GM18858 (cell line): ENCODE measurements around the gene MITF.

Source experiments
- ATAC-seq: cut with Tn5 transposase; IDR thresholded peaks from one replicate; pipeline ENCODE4 v1.9.1; 2021; ENCODE audit not compliant: unreplicated experiment

Gene MITF

GRCh38 chr3:69868841-69869420 lies 129.7 kb downstream of the MITF start:
- ATAC-seq = no peak

DNA sequence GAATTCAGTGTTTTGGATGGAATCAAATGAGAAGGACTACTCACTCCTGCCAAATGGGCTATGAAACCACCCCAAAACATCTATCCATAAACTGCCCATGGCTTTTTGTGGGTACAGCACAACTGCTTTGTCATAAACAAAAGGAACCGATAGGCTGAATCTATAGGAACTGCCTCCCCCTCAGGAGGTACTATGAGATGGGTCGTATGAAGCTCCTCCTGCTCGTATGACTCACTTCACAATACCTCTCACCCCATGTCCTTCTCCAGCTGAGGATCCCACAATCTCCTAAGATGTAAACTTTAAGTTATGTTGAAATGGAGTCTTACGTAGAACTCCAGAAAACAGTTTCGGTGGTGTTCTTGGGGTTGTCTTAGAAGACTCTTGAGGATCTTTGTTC lies 130.4 kb downstream of the MITF start:
- ATAC-seq = no peak

GRCh38 chr3:69871251-69871650 lies 132.0 kb downstream of the MITF start:
- ATAC-seq = no peak

DNA sequence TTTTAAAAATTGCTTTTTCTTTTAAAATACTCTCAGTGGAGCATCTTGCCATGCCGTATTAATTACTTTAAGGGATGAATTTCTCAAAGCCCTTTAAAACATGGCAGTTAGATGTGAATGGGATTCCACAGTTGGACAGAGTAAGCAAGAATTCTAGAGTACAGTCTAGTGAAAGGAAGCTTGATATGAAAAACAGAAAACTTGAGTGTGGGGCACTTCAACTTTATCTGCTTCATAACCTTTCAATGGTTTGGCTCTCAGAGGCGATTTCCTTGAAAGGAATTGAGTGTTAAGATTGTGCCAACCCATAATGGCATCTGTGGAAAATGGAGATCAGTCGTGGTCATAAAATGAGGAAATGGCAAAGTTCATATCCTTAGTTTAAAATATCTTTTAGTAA lies 132.6 kb downstream of the MITF start:
- ATAC-seq = no peak

DNA sequence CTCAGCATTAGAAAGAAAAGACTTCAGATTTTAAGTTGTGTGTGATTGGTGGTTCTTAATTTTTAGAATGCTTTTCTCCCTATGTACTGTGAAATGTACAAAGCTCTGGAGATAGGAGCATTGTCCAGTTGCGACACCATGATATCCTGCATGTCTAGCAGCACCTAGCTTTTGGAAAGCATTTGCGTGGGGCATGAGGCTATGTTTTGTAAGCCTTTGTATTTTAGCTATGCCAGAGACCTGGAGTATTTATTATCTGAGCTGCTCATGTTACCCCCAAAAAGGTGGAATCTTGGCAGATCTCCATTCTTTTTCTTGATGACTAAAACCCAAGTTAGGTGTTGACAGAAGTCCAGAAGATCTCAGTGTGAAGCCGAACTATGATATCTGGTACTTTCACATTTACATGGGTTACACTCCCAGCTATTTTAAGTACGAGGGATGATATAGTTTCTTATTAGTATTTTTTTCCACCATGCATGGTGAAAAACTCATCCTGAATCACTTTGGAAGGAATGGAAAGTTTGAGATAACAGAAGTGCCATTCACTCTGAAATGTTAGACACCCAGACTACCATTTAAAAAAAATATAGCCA lies 133.6 kb downstream of the MITF start:
- ATAC-seq = no peak

DNA sequence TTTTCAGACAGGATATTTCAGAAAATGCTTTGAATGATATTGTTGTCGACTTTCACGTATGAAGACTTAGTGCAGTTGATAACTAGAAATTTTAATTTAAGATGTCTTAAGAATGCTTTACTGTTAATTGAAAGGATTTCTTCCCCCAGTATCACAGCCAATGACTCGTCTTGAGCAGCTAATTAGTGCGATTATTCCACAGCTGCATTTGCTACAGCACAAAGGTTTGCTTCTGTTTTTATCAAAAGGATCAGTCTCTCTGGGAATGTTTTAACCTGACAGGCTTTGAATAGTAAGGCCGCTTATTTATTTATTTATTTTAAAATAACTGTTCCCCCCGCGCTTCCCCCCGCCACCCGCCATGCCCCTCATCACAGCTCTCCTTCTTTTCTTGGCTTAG lies 136.8 kb downstream of the MITF start:
- ATAC-seq = no peak

DNA sequence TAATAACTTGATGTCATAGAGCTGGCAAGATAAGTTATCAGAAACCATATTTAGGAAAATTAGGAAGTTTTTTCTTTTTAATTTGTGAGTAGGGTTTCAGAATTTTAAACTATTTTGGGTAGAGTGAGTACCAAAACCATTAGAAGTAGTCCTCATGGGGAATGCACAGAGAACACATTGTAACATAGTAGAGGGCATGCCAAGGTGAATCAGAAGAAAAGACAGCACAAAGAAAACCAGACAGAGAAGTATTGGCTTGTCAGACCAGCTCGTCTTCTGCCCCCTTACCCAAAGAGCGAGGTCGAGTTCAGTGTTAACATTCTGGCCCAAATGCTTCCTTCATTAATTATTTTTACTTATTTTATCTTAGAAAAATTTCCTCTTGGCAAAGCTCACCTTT lies 139.0 kb downstream of the MITF start:
- no peak for ATAC-seq

- no peak for ATAC-seq
These were observed 139.8 kb downstream of the MITF start for GRCh38 chr3:69879051-69879450.

GRCh38 chr3:69880069-69880640 lies 140.9 kb downstream of the MITF start:
- no peak for ATAC-seq

DNA sequence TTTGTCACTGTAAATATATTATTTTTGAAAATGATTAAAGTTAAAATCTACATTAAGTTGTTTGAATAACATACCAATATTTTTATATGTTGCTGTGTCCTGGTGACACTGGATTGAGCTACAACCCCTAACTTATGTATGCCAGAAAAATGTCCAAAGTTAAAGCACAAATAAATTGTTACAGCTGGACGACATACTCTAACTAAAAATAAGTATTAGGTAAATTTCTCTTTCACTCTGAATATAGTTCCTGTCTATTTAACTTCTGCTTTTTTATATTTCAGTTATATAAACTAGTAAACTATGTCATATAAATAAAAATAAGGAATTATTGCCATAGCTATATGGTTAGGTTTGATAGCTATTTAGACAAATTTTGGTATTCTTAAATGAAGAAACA lies 141.8 kb downstream of the MITF start:
- ATAC-seq = no peak

GRCh38 chr3:69881756-69882428 lies 142.6 kb downstream of the MITF start:
- ATAC-seq = no peak

GRCh38 chr3:69882560-69882959 lies 143.3 kb downstream of the MITF start:
- ATAC-seq = no peak

DNA sequence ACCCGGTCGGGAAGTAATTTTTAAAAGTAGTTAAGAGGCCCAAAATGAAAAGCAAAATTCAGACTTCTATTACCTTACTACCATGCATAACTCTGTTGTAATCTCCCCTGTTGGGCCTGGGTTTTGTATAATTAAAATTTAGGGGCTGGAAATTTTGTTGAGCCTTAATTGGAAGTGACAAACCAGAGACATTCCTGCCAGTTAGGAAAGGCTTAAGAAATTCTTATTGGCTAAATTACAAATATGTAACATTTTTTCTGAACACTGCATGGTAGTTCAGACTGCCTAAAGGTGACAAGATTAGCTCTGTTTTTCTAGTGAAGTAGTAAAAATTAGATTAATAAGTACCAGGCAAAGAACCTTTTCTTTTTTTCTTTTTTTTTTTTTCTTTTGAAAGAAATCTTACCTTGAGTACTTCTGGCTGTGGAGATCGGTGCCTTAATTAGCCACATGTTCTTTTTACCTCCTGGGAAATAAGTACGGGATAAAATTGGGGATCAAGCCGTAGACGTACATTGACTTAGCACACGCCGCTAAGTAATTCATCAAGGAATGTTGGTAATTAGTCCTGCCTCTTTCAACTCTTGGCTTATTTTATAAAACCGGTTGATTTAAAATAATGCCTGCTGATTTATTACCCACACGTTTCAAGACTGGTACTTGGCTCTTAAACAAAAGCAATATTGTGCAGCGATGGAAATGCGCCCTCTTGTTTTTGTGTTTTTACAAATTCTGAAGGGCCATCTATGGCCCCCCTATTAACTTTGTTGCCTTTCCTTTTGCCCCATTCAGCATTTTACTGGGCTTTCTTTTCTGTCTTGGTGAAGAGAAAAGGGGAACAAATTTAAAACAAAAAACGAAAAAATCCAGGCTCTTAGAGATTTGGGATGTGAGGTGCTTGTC lies 149.0 kb downstream of the MITF start:
- ATAC-seq = no peak

DNA sequence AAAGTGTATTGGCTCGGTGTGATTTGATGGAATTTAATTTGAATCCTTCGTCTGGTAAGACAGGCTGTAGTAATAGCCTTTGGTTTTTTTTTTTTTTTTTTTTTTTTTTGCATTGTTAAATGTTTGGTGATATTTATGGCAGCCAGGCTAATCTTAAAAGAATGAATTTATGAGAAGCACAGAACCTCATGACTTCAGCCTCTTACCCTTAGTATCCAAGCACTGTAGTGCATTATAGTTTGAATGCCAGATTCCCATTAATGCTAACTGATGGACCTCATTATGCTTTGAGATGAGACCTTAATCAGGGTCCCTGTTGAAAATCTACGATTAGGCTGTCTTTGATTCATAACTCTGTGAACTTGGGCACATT lies 149.7 kb downstream of the MITF start:
- no peak for ATAC-seq

- no peak for ATAC-seq
These were observed 150.8 kb downstream of the MITF start for GRCh38 chr3:69890084-69890483.

- no peak for ATAC-seq
These were observed 151.4 kb downstream of the MITF start for GRCh38 chr3:69890691-69891090.

- ATAC-seq = no peak
These were observed 153.4 kb downstream of the MITF start for GRCh38 chr3:69892706-69893105.

GRCh38 chr3:69893274-69893673 lies 154.0 kb downstream of the MITF start:
- ATAC-seq = no peak

GRCh38 chr3:69896095-69896494 lies 156.8 kb downstream of the MITF start:
- ATAC-seq = no peak

DNA sequence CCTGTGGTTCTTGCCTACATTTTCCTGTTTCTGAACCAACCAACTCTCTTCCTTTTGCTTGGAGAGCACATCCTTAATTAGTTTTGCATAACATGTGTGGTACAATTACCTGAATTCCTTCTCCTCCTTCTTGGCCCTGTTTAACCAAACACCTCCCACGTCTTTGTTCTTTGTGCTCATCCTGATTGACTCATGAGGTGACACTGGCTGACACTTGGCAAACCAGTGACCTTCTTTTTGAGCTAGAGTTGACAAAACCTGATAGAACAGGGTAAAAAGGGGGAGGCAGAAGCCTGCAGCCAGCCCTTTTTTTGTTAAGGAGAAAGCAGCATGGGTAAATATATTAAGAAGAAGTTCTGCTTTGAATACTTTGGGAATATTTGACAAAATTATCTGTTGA lies 161.1 kb downstream of the MITF start:
- ATAC-seq = no peak

GRCh38 chr3:69901802-69902201 lies 162.5 kb downstream of the MITF start:
- ATAC-seq = no peak
